Central memory CD4-positive, alpha-beta T cell (primary cell): ENCODE data around the gene SDHB.
A peak's percentile ranks its signal among the peaks of the same experiment; 100 is the strongest.

ENCODE experiments used
- DNase-seq: peaks from one replicate; pipeline ENCODE4 v3.0.0; 2022

SDHB gene

GRCh38 chr1:17011092-17011438 is 42.8 kb downstream of the SDHB start:
- DNase-seq, result peak; percentile 4

DNA sequence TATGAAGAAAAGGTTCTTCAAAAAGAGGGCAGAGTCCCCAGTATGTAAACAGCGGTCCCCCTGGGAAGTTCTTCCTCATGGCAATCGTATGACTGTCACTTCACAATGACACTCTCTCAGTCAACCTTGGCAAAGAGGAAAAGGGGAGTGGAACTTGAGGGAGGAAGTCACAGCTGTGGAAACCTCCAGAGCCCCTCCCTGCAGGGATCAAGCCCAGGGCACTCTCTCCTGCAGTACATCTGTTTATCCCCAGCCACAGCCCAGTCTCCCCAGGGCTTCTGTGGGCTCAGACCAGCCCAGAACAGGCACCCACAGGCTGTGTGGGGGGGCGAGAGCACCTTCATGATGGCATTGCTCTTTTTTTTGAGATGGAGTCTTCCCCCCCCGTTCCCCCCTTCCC is 44.1 kb downstream of the SDHB start:
- DNase-seq, result no peak

GRCh38 chr1:17008208-17008855 is 45.5 kb downstream of the SDHB start:
- DNase-seq, result no peak

GRCh38 chr1:17007121-17007520 is 46.7 kb downstream of the SDHB start:
- no peak for DNase-seq

- DNase-seq, result no peak
Measured at GRCh38 chr1:17005365-17005740, 48.5 kb downstream of the SDHB start.

DNA sequence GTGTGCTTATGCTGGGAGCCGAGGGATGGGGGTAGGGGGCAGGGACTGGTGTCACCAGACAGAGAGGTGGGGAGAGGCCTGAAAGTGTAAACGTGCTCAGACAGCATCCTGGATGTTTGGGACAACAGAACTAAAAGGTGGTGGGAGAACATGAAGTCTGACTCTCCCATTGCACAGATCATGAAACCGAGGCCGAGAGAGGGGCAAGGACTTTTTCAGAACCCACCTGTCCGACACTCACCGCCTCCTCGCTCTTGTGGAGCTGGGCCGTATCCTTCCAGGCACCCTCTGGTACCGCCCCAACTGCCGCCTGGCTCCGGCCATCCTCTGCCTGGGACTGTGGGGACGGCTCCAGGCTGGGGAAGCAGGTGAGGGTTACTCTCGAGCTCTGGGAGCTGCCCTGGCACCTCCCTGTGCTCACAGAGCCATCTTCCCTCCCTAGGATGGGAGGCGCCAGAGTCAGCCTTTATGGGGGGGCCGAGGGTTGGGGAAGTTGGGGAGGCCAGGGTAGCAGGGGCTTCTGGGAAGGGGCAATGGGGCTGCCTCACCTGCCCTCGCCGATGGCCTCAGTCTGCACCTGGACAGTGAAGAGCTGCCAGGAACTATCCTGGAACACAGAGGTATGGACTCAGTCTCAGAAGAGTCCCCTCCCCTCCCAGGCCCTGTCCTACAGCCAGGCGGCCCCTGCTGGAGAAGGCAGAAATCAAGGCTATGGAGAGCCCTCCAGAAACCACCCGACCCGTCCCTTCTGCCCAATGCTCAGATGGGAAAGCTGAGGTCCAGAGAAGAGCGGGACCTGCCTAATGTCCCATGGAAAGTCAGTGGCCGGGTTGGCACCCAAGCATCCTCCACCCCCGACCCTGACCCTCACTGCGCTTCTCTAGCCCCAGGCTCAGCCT is 49.1 kb downstream of the SDHB start:
- no peak for DNase-seq

GRCh38 chr1:17002524-17002902 is 51.3 kb downstream of the SDHB start:
- DNase-seq, result no peak

DNA sequence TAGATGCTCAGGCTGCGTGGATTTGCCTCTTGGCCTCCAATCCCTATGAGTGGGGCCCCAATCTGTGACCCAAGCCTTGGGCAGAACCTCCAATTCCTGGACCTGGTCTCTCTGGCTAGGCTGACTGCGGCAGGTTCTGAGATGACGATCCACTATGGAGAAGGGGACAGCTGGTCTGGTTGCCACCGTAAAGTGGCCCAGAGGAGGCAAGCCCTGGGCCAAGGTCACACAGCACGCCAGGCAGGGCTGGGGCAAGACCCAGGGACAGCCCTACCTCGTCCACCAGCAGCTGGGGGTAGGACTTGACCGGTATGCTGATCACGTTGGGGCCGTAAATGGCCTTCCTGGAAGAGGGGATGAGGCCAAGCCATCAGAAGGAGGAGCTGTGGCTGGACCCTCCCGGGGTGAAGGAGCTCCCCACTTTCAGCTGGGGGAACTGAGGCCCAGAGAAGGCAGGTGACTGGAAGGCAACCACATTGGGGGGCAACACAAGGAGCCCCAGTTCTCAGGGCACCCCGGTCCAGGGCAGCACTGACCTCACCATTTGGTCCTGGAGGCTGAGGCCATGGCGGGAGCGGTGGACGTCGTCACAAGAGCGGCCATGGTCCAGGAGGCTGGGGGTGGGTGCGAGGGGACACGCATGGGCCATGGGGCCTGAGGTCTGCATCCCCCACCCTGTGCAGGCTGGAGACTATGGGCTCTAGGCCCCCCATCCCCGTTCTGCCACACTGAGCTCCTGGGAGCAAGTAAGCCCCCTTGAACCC is 51.9 kb downstream of the SDHB start:
- DNase-seq, result no peak

GRCh38 chr1:16999863-17000262 is 54.0 kb downstream of the SDHB start:
- no peak for DNase-seq

- DNase-seq, result no peak
Measured at GRCh38 chr1:16998589-16998988, 55.2 kb downstream of the SDHB start.

- no peak for DNase-seq
Measured at GRCh38 chr1:16996845-16997244, 57.0 kb downstream of the SDHB start.

- no peak for DNase-seq
Measured at GRCh38 chr1:16993521-16994038, 60.3 kb downstream of the SDHB start.

- DNase-seq, result no peak
Measured at GRCh38 chr1:16992675-16993074, 61.2 kb downstream of the SDHB start.

DNA sequence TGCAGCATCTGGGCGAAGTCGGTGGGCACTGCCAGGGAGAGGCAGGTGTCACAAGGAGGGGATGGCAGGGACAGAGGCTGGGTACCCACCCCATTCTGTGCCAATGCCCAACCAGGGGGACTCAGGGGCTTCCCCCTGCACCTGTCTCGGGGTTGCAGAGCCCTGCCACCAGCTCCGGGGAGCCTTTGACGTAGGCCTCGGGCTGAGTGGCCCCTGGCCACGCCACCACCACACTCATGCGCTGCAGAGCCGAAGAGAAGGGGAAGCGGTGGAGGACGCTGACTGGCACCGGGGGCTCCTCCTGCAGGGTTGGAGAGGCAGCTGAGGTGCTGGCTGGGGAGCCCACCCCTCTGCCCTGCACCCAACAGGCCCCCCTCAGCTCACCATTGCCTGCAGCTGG is 61.7 kb downstream of the SDHB start:
- DNase-seq, result no peak

DNA sequence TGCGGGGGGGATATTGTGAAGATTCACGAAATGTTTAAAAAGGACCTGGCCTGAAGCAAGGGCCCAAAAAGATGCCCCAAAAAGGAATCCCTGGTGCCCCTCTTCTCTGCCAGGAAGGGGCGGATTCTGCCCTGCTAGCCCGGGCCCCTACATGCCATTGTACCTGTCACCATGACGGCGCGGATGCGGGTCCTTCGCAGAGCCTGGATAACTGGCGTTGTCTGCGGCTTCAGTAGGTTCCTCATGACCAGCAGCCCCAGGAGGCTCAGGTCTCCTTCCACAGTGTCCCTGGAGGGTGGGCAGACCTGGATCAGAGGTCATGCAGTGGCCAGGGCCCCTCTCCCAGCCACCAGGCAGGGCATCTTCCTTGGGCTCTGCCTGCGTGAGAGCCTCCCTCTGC is 62.3 kb downstream of the SDHB start:
- no peak for DNase-seq

DNA sequence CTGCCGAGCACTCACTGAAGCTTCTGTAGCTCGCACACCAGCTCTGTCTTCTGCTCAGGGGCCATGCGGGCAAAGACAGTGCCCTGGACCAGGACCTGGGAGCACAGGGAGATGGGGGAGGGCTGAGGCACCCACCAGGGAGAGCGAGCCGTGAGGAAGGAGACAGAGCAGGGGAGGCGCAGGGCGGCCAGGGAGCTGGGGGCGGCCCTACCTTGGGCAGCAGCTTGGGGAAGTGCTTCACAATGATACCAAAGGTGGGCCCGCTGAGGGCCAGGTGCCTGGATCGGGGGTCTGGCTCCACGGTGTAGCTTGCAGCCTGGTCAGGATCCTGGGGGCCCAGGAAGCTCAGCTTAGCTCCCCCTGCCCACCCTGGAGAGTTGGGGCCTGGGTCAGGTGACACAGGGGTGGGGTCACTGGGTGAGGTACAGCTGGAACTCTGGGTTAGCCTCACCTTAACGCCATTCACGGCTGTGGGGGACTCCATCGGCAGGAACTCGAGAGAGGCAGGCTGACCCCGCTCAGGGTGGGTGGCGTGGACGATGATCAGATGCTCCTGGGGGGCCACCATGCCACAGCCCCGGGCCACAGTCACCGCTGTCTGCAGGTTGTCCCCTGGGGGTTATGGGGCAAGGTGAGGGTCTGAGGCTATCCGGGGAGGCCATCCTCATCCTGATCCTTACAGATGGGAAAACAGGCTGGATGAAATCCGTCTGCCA is 64.0 kb downstream of the SDHB start:
- no peak for DNase-seq

- no peak for DNase-seq
Measured at GRCh38 chr1:16988210-16988609, 65.6 kb downstream of the SDHB start.

DNA sequence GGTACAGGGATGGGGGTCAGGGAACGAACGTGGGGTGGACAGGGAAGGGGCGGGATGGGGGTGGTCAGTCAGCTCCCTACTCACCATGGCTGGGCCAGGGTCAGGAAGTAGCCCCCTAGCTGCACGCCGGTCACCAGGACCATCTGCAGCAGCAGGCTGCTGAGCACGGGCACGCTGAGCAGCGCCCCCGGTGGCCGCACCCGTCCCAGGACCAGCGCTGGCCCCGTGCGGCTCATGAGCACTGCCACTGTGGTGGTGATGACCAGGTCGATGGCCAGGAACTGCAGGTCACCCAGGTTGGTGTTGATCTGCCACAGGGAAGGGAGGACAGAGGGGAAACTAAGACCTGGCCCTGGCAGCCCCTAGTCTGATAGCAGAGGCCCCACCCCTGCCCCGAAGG is 66.9 kb downstream of the SDHB start:
- DNase-seq, result no peak

GRCh38 chr1:16986560-16986959 is 67.3 kb downstream of the SDHB start:
- DNase-seq, result no peak

DNA sequence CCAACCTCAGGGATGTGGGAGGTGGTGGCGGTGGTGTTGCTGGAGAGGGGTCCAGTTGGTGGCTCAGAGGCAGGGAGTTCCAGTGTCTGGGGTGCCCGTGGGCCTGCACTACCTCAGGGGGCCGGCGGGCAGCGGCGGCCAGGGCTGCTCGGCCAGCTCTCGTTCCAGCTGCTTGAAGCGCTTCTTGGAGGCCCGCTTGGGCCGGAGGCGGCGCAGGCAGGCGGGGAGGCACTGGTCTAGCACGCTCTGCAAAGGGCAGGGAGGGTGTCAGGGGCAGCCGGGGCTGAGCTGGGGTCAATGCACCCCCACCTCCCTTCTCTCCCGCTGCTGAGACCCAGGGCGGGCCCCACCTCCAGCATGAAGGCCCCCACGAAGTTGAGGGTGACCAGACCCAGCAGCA is 67.7 kb downstream of the SDHB start:
- DNase-seq, result no peak

- no peak for DNase-seq
Measured at GRCh38 chr1:16984717-16985116, 69.1 kb downstream of the SDHB start.

DNA sequence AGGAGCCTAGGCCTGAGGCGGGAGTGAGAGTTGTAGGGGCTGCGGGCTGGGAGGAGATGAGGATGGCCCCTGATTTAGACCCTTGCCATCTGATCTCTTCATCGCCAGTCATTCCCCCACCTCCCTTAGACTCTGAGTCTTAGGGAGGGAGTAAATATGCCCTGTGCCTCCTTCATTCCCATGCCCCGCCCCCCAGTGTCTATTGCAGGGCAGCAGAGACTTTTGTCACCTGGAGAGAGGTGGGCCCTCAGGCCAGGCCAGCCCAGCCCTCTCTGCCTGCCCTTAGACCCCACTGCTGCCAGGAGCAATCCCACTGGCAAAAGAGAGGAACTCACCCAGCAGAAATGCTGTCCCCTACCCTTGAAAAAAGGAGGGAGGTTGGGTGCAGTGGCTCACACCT is 70.2 kb downstream of the SDHB start:
- no peak for DNase-seq

GRCh38 chr1:16982902-16983301 is 70.9 kb downstream of the SDHB start:
- DNase-seq, result no peak
